Measurements from ENCODE around the gene CLNK.

- no peak for TF ChIP-seq CTCF (IDR thresholded peaks at IDR 0.05)
- TF ChIP-seq POLR2AphosphoS5 (IDR thresholded peaks at IDR 0.05; ENCODE audit: insufficient read depth in 1 of 2, low read depth in 1 of 2) = no peak
- TF ChIP-seq POLR2A (IDR thresholded peaks at IDR 0.05) = no peak
Observed at GRCh38 chr4:10598829-10599228, 85.7 kb downstream of the CLNK start.
